ENCODE data around the gene NXPE3. TPM values are rescaled to one million over a fixed set of nuclear protein-coding genes. Genes with fewer than 3 reads are reported as not detected.

The NXPE3 gene
- total RNA-seq, 2 experiments from 2014 or later = 37.4 to 37.5 TPM

DNA sequence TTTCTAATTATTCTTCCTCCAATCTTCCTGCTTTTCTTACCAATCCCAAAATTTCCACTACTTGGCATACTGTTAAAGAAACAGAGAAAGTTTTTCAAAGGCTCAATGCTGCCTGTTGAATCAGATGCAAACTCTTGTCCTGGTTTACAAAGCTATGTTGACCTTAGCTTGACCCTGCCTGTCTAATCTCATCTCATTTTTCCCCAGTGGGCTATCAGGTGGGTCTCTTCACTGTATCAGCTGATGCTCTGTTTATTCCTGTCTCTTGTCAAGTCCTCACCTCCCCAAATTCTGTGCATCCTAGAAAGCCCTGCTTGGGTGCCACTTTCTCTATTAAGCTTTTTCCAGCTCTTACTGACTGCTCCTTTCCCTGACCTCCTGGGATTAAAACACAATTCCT lies 88.5 kb downstream of the NXPE3 start:
- Mint-ChIP-seq H3K9me3 (no peaks in the 10 kb centered on the region), H3K27ac (no peak overlapping the region)

DNA sequence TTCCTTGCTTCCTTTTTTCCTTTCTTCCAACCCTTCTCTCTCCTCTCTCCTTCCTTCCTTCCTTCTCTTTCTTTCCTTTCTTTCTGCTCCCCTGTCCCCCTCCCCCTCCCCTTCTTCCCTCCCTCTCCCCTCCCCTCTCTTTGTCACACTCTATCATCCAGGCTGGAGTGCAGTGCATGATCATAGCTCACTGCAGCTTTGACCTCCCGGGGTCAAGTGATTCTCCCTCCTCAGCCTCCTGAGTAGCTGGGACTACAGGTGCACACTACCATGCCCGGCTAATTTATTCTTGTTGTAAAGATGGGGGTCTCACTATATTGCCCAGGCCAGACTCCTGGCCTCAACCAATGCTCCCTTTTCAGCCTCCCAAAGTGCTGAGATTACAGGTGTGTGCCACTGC lies 89.0 kb downstream of the NXPE3 start:
- TF ChIP-seq, protein P1, sequence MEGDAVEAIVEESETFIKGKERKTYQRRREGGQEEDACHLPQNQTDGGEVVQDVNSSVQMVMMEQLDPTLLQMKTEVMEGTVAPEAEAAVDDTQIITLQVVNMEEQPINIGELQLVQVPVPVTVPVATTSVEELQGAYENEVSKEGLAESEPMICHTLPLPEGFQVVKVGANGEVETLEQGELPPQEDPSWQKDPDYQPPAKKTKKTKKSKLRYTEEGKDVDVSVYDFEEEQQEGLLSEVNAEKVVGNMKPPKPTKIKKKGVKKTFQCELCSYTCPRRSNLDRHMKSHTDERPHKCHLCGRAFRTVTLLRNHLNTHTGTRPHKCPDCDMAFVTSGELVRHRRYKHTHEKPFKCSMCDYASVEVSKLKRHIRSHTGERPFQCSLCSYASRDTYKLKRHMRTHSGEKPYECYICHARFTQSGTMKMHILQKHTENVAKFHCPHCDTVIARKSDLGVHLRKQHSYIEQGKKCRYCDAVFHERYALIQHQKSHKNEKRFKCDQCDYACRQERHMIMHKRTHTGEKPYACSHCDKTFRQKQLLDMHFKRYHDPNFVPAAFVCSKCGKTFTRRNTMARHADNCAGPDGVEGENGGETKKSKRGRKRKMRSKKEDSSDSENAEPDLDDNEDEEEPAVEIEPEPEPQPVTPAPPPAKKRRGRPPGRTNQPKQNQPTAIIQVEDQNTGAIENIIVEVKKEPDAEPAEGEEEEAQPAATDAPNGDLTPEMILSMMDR (IDR thresholded peaks at IDR 0.05) = no peak
- no peaks in the 10 kb centered on the region for H3K27me3 Mint-ChIP-seq
- POLR2A ChIA-PET = interaction anchor here (1.8 kb wide), 1 partner anchor 11 kb away, joined by 10 read pairs; no protein-coding TSS in a partner anchor
- H3K36me3 Mint-ChIP-seq (ENCODE audit: low read depth) = no peaks in the 10 kb centered on the region
- intact Hi-C loops (cut with DNase I, micrococcal nuclease) = no loop called here
- H3K9me3 ChIP-seq (ENCODE audit: control insufficient read depth in 1 of 2, insufficient read depth in 1 of 2, low read length in 2 of 2) = no peaks in the 10 kb centered on the region
- no peak overlapping the region for H3K27ac Mint-ChIP-seq
- no peaks in the 10 kb centered on the region for H3K4me1 Mint-ChIP-seq (ENCODE audit: low read depth)
- DNase-seq = no peak
- no peak overlapping the region for H3K27ac ChIP-seq (ENCODE audit: low read depth in 1 of 2, low read length in 2 of 2)
- H3K4me3 Mint-ChIP-seq = no peak overlapping the region
- no peaks in the 10 kb centered on the region for H3K36me3 ChIP-seq (ENCODE audit: insufficient read depth, low read length)
- no peak overlapping the region for H3K4me3 ChIP-seq (ENCODE audit: low read length)
- H3K4me1 ChIP-seq (ENCODE audit: insufficient read depth, low read length) = no peaks in the 10 kb centered on the region
- CTCF ChIA-PET = no interaction called here
- H3K9me3 Mint-ChIP-seq = no peaks in the 10 kb centered on the region
- ATAC-seq (ENCODE audit: poor library complexity) = no peak
- H3K27me3 ChIP-seq (ENCODE audit: control insufficient read depth in 1 of 2, insufficient read depth in 2 of 2, low read length in 2 of 2) = no peaks in the 10 kb centered on the region

More for the DNA sequence above, 88.5 kb downstream of the NXPE3 start:
- ChIA-PET POLR2A (interaction anchor here (0.9 to 1.8 kb wide), 2 partner anchors 11 to 56 kb away, joined by 3 to 10 read pairs; no protein-coding TSS in a partner anchor), CTCF (no interaction called here)
- no peak for DNase-seq
- Histone ChIP-seq H3K9me3 (ENCODE audit: control insufficient read depth in 1 of 2, insufficient read depth in 1 of 2, low read length in 2 of 2) (no peaks in the 10 kb centered on the region), H3K4me1 (ENCODE audit: insufficient read depth, low read length) (no peaks in the 10 kb centered on the region), H3K27ac (ENCODE audit: low read depth in 1 of 2, low read length in 2 of 2) (no peak overlapping the region), H3K27me3 (ENCODE audit: control insufficient read depth in 1 of 2, insufficient read depth in 2 of 2, low read length in 2 of 2) (no peaks in the 10 kb centered on the region), H3K36me3 (ENCODE audit: insufficient read depth, low read length) (no peaks in the 10 kb centered on the region), H3K4me3 (ENCODE audit: low read length) (no peak overlapping the region)
- Mint-ChIP-seq H3K4me3 (no peak overlapping the region), H3K4me1 (ENCODE audit: low read depth) (no peaks in the 10 kb centered on the region), H3K27me3 (no peaks in the 10 kb centered on the region), H3K36me3 (ENCODE audit: low read depth) (no peaks in the 10 kb centered on the region)
- intact Hi-C loops (cut with DNase I, micrococcal nuclease) = no loop called here
- no peak for ATAC-seq (ENCODE audit: poor library complexity)
- TF ChIP-seq, protein P1 (IDR thresholded peaks at IDR 0.05) = no peak

- no peak overlapping the region for H3K4me3 ChIP-seq (ENCODE audit: low read length)
- H3K27me3 Mint-ChIP-seq = no peaks in the 10 kb centered on the region
- POLR2A ChIA-PET = interaction anchor here (1.3 kb wide), 1 partner anchor 19 kb away, joined by 4 read pairs; the partner anchor contains the start of gene NFKBIZ
- DNase-seq (no peak), ATAC-seq (ENCODE audit: poor library complexity) (no peak)
- H3K27me3 ChIP-seq (ENCODE audit: control insufficient read depth in 1 of 2, insufficient read depth in 2 of 2, low read length in 2 of 2) = no peaks in the 10 kb centered on the region
- no peaks in the 10 kb centered on the region for H3K9me3 Mint-ChIP-seq
- no peaks in the 10 kb centered on the region for H3K36me3 Mint-ChIP-seq (ENCODE audit: low read depth)
- intact Hi-C loops (cut with DNase I, micrococcal nuclease) = no loop called here
- no peak overlapping the region for H3K4me3 Mint-ChIP-seq
- no peaks in the 10 kb centered on the region for H3K4me1 ChIP-seq (ENCODE audit: insufficient read depth, low read length)
- CTCF ChIA-PET = no interaction called here
- no peak overlapping the region for H3K27ac Mint-ChIP-seq
- H3K9me3 ChIP-seq (ENCODE audit: control insufficient read depth in 1 of 2, insufficient read depth in 1 of 2, low read length in 2 of 2) = no peaks in the 10 kb centered on the region
- no peaks in the 10 kb centered on the region for H3K36me3 ChIP-seq (ENCODE audit: insufficient read depth, low read length)
- TF ChIP-seq, protein P1 (IDR thresholded peaks at IDR 0.05) = no peak
- H3K4me1 Mint-ChIP-seq (ENCODE audit: low read depth) = no peaks in the 10 kb centered on the region
- no peak overlapping the region for H3K27ac ChIP-seq (ENCODE audit: low read depth in 1 of 2, low read length in 2 of 2)
These were observed 89.8 kb downstream of the NXPE3 start for GRCh38 chr3:101868534-101869464.
